Stomach (tissue), 4 donors: ENCODE data around the gene CDH19.

Experiments
- POLR2AphosphoS5 ChIP-seq, 3 donors: sonication (generic); formaldehyde crosslinking; IDR thresholded peaks; one replicate each; pipeline ENCODE4 v1.6.1; 2016; ENCODE audit warnings: antibody characterized with exemption in 3 of 3
- TF ChIP-seq, protein P1 (sequence below), 7 experiments: fragments of 450-650 bp in 4 of 7; fragments of 200-600 bp in 3 of 7; sonication (generic) in 3 of 7; IDR thresholded peaks; one replicate each; pipeline ENCODE4 v1.5.1; 2016 to 2019; ENCODE audit warnings: antibody characterized with exemption in 7 of 7, control low read depth in 2 of 7, mild to moderate bottlenecking in 1 of 7

DNA sequence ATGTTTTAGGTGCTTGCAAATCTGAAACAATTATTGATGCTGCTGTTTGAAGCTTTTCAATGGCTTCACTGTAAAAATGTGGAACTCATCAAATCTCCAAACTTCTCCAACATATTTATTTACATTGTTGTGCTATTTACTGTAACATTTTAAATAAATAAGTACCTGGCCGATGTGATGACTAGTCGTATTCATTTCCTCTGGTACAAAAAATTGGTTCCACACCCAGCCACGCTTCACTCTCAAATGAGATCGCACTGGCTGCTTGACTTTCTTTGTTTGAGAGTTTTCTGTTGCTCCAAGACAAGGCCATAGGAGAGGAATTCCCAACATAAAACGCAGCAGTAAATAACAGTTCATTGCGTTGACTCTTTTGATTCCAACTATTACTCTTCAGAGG lies 32.0 kb downstream of the CDH19 start:
- no peak for TF ChIP-seq POLR2AphosphoS5 (IDR thresholded peaks at IDR 0.05)
- TF ChIP-seq, protein P1, sequence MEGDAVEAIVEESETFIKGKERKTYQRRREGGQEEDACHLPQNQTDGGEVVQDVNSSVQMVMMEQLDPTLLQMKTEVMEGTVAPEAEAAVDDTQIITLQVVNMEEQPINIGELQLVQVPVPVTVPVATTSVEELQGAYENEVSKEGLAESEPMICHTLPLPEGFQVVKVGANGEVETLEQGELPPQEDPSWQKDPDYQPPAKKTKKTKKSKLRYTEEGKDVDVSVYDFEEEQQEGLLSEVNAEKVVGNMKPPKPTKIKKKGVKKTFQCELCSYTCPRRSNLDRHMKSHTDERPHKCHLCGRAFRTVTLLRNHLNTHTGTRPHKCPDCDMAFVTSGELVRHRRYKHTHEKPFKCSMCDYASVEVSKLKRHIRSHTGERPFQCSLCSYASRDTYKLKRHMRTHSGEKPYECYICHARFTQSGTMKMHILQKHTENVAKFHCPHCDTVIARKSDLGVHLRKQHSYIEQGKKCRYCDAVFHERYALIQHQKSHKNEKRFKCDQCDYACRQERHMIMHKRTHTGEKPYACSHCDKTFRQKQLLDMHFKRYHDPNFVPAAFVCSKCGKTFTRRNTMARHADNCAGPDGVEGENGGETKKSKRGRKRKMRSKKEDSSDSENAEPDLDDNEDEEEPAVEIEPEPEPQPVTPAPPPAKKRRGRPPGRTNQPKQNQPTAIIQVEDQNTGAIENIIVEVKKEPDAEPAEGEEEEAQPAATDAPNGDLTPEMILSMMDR (IDR thresholded peaks at IDR 0.05) = no peak
